ENCODE results near the gene VAMP5.
A peak's percentile ranks its signal among the peaks of the same experiment; 100 is the strongest.
"Not testable (repeated sequence)": the region's sequence is repeated elsewhere in the genome, so short reads cannot be mapped to it uniquely, and the experiment has no call there.

Gene VAMP5

DNA sequence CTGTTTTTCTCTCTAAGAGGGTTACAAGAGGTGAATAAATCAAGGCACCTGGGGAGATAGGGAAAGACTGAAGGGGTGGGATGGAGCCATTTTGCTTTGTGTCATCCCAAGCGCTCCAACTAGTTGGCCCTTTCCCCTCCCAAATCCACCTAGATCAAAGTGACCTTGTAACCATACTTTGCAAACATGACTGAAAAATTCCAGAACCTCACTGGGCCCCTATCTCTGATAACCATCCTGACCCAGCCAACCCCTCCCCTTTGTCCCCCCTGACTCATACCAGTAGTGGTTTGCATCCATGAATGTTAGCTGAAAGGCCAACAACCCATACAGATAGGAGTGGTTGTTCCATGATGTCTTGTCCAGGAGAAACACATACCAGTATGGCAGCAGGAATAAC lies 26.1 kb upstream of the VAMP5 start:
- no peak for DNase-seq
- CTCF ChIA-PET = interaction anchor here (1.1 to 3.9 kb wide), 2 partner anchors 8 to 192 kb away, joined by 3 to 33 read pairs; no protein-coding TSS in a partner anchor
- H3K27me3 Mint-ChIP-seq = peaks cover 5% of the 10 kb centered on the region
- H3K36me3 Mint-ChIP-seq = peaks cover 17% of the 10 kb centered on the region
- no peaks in the 10 kb centered on the region for H3K9me3 Mint-ChIP-seq
- H3K4me1 Mint-ChIP-seq = peaks cover 33% of the 10 kb centered on the region
- H3K27ac Mint-ChIP-seq = no peak overlapping the region
- H3K4me3 Mint-ChIP-seq = no peak overlapping the region

DNA sequence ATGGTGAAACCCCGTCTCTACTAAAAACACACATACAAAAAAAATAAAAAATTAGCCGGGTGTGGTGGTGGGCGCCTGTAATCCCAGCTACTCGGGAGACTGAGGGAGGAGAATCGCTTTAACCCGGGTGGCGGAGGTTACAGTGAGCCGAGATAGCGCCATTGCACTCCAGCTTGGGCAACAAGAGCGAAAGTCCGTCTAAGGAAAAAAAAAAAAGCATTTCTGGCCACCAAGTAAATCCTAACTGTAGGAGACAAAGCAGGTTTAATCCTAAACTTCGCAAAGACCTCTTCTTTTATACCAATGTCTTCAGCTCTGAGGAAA lies 23.9 kb upstream of the VAMP5 start:
- H3K36me3 Mint-ChIP-seq, H3K27me3 Mint-ChIP-seq, DNase-seq, H3K9me3 Mint-ChIP-seq, H3K27ac Mint-ChIP-seq: not testable (repeated sequence)
- Mint-ChIP-seq H3K4me1 (peaks cover 40% of the 10 kb centered on the region), H3K4me3 (peak overlapping the region; percentile 98)
- CTCF ChIA-PET = interaction anchor here (0.6 to 3.9 kb wide), 4 partner anchors 10 to 140 kb away, joined by 3 to 33 read pairs (median 5); no protein-coding TSS in a partner anchor

- Mint-ChIP-seq H3K4me1 (peaks cover 40% of the 10 kb centered on the region), H3K27me3 (peaks cover 9% of the 10 kb centered on the region), H3K36me3 (peaks cover 6% of the 10 kb centered on the region), H3K9me3 (no peaks in the 10 kb centered on the region), H3K4me3 (peak overlapping the region; percentile 98), H3K27ac (peak overlapping the region; percentile 97)
- DNase-seq = no peak
- CTCF ChIA-PET = interaction anchor here (0.6 to 3.9 kb wide), 4 partner anchors 11 to 140 kb away, joined by 3 to 33 read pairs (median 5); no protein-coding TSS in a partner anchor
Observed at GRCh38 chr2:85560812-85561279, 23.4 kb upstream of the VAMP5 start.

DNA sequence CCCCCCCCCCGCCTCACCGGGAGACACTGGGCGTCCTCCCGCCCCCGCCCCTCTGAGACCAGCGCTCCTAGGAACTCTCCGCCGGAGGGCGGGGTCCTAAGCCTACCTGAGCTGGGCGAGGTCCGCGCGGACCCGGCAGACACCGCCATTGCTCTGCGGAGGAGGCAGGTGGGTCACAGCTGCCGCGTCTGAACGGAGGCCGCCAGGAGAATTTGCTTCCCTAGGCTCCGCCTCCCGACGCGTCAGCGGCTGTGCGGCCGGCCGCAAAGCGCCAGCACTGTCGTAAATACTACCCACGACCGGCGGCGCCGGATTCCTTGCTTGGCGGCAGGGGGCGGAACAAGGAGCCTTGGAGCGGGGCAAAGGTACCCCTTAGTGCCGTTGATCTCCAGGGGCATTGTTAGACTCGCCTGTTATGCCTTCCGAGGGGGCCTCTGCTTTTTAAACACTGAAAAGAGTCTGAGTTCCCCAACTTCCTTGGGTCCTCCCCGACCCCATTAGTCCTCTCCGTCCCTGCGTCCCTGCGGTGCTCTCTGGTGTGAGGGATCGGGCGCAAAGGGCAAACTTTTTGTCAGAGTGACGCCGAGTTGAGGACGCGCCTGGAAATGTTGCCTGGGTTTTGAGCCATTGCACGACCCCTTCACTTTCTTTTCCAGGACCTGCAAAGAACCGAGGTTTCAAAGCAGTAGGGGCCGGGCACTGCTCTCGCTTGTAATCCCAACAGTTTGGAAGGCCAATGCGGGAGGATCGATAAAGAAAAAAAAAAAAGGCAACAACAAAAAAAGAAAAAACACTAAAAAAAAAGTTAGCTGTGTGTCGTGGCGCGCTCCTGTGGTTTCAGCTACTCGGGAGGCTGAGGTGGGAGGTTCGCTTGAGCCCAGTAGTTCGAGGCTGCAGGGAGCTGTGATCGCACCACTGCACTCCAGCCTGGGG lies 22.7 kb upstream of the VAMP5 start, which contains the start of gene GGCX:
GGCX (minus strand) TSS at position 214 of the 933 bp plus-strand sequence; CDS start at position 149, 65 bp downstream.
- DNase-seq = peak; percentile 97
- peaks cover 40% of the 10 kb centered on the region for H3K4me1 Mint-ChIP-seq
- H3K9me3 Mint-ChIP-seq = no peaks in the 10 kb centered on the region
- peak within 1 kb of the TSS; percentile 97 for H3K27ac Mint-ChIP-seq
- peaks cover 9% of the 10 kb centered on the region for H3K27me3 Mint-ChIP-seq
- CTCF ChIA-PET = interaction anchor here (0.7 to 3.9 kb wide), 4 partner anchors 11 to 141 kb away, joined by 3 to 33 read pairs (median 5); partner anchors contain the start of gene VAMP8
- peaks cover 4% of the 10 kb centered on the region for H3K36me3 Mint-ChIP-seq
- peak within 1 kb of the TSS; percentile 98 for H3K4me3 Mint-ChIP-seq

DNA sequence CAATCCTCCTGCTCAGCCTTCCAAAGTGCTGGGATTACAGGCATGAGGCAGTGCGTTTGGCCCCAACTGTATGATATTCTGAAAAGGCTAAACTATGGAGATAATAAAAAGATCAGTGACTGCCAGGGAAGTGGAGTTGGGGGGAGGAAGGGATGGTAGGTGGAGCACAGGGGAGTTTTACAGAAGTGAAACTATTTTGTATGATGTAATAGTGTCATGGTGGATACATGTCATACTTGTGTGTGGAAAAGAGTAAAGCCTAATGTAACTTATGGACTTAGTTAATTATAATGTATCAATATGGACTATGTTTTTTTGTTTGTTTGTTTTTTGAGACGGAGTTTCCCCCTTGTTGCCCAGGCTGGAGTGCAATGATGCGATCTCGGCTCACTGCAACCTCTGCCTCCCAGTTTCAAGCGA lies 20.1 kb upstream of the VAMP5 start:
- no peak for DNase-seq
- CTCF ChIA-PET = no interaction called here
- Mint-ChIP-seq H3K4me3 (no peak overlapping the region), H3K36me3 (peaks cover 1% of the 10 kb centered on the region), H3K9me3 (no peaks in the 10 kb centered on the region), H3K27me3 (peaks cover 17% of the 10 kb centered on the region), H3K4me1 (peaks cover 36% of the 10 kb centered on the region), H3K27ac (no peak overlapping the region)

- no peaks in the 10 kb centered on the region for H3K9me3 Mint-ChIP-seq
- no peak overlapping the region for H3K27ac Mint-ChIP-seq
- H3K27me3 Mint-ChIP-seq = peaks cover 38% of the 10 kb centered on the region
Observed at GRCh38 chr2:85566265-85566664, 18.0 kb upstream of the VAMP5 start.

DNA sequence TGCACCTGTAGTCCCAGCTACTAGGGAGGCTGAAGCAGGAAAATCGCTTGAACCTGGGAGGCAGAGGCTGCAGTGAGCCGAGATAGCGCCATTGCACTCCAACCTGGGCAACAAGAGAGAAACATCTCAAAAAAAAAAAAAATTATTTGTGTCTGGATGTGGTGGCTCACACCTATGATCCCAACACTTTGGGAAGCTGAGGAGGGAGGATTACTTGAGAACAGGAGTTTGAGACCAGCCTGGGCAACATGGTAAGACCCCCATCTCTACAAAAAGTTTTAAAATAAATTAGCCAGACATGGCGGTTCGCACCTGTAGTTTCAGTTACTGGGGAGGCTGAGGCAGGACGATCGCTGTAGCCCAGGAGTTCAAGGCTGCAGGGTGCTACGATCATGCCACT lies 8.5 kb upstream of the VAMP5 start:
- H3K9me3 Mint-ChIP-seq = no peaks in the 10 kb centered on the region
- peaks cover 33% of the 10 kb centered on the region for H3K4me1 Mint-ChIP-seq
- peaks cover 46% of the 10 kb centered on the region for H3K27me3 Mint-ChIP-seq
- no peak for DNase-seq
- H3K4me3 Mint-ChIP-seq = no peak overlapping the region
- H3K36me3 Mint-ChIP-seq = peaks cover 12% of the 10 kb centered on the region
- CTCF ChIA-PET = interaction anchor here (1.3 kb wide), 1 partner anchor 20 kb away, joined by 4 read pairs; the partner anchor contains the start of gene RNF181
- H3K27ac Mint-ChIP-seq = no peak overlapping the region

More at GRCh38 chr2:85566265-85566664, 18.0 kb upstream of the VAMP5 start:
- DNase-seq = no peak
- CTCF ChIA-PET = no interaction called here
- Mint-ChIP-seq H3K4me1 (peaks cover 17% of the 10 kb centered on the region), H3K36me3 (peaks cover 1% of the 10 kb centered on the region), H3K4me3 (no peak overlapping the region)

- Mint-ChIP-seq H3K4me3 (peak overlapping the region; percentile 95), H3K27me3 (peaks cover 33% of the 10 kb centered on the region), H3K4me1 (peaks cover 40% of the 10 kb centered on the region), H3K36me3 (peaks cover 19% of the 10 kb centered on the region), H3K27ac (peak overlapping the region; percentile 86), H3K9me3 (no peaks in the 10 kb centered on the region)
- no peak for DNase-seq
- CTCF ChIA-PET = interaction anchor here (0.6 to 1.6 kb wide), 3 partner anchors 15 to 156 kb away, joined by 3 to 7 read pairs (median 3); no protein-coding TSS in a partner anchor
Observed at GRCh38 chr2:85577063-85577385, 7.2 kb upstream of the VAMP5 start.

DNA sequence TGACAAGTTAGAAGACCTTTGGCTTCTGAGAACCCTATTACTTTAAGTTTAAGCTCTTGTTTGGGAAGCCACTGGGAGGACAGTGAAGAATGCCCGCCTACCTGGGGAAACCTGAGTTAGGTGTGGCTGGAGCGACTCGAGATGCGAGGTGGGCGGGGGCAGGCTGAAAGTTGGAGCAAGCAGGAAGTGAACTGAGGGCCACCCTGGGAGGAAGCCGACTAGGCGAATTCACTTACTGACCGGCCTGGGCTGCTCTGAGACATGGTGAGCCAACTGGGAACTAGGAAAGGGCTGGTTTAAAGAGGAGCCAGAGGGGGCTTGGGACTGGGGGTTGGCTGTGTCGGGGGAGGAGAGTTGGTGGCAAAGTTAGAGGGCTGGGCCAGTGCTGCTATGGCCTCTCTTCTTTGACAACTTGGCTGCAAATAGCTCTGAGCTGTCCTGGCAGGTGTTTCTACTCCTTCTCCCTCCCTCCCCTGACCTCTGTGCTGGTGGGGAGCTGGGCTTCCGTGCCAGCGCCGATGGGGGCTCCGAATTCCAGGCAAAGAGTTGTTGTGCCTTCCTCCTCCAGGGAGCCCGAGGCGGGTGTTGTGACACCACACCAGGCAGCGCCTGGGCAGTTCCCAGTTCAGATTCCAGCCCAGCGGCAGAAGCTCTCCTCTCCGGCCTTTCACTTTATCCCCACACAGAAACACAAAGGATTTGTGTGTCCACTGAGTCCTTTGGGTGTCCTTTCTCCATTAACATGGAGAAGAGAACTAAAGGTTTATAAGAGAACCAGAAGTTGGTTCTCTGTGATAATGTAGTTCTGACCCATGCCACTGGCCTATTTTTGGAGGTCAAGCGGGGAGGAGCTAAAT lies 6.6 kb upstream of the VAMP5 start, which contains the start of gene VAMP8:
VAMP8 (plus strand) TSS at position 201 of the 857 bp plus-strand sequence; CDS start at position 262, 61 bp downstream.
- DNase-seq = peak; percentile 80
- CTCF ChIA-PET = interaction anchor here (0.6 to 1.6 kb wide), 3 partner anchors 16 to 157 kb away, joined by 3 to 7 read pairs (median 3); no protein-coding TSS in a partner anchor
- Mint-ChIP-seq H3K27me3 (peaks cover 27% of the 10 kb centered on the region), H3K27ac (peak within 1 kb of the TSS; percentile 86), H3K4me3 (peak within 1 kb of the TSS; percentile 95), H3K36me3 (peaks cover 22% of the 10 kb centered on the region), H3K4me1 (peaks cover 42% of the 10 kb centered on the region), H3K9me3 (no peaks in the 10 kb centered on the region)

DNA sequence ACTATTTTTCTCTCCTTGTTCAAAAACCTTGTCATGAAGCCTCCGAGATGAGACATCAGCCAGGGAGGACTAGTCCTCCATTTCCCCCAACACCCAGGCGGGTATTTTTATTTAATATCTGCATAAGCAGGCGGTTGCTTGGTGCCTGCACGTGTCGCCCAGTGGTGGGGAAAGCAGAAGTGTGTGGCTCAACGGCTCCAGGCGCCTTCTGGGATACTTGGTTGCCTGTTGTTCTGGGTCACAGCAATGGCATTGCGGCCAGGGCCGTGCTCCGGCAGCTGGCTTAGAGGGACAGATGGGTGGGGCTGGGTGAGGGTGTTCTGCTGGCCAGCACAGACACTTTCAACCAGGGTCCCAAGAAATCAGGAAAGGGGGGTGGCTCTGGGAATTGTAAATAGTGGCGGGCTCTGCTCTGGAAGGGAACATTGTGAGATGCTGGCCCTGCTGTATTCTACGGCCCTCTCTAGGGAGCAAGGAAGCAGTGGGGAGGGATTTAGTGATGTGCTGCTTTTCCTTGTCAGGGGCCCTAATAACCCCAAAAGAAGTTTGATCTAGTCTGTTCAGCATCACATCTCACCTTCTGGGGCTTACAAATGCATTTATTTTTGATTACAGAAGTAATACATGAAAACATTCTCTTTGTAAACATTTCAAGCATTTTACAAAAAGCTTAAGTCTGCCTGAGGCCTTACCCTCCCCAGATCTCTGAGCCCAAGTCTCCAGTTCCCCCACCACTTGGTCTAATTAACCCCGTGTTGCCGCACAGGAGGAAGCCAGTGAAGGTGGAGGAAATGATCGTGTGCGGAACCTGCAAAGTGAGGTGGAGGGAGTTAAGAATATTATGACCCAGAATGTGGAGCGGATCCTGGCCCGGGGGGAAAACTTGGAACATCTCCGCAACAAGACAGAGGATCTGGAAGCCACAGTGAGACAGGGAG lies 5.7 kb upstream of the VAMP5 start:
- peak; percentile 45 for DNase-seq
- H3K9me3 Mint-ChIP-seq = no peaks in the 10 kb centered on the region
- peak overlapping the region; percentile 95 for H3K4me3 Mint-ChIP-seq
- H3K4me1 Mint-ChIP-seq = peaks cover 50% of the 10 kb centered on the region
- H3K36me3 Mint-ChIP-seq = peaks cover 28% of the 10 kb centered on the region
- H3K27me3 Mint-ChIP-seq = peaks cover 19% of the 10 kb centered on the region
- H3K27ac Mint-ChIP-seq = peak overlapping the region; percentile 86
- CTCF ChIA-PET = interaction anchor here (1.1 to 1.6 kb wide), 3 partner anchors 16 to 158 kb away, joined by 3 to 7 read pairs (median 3); no protein-coding TSS in a partner anchor

GRCh38 chr2:85579266-85579935 lies 4.8 kb upstream of the VAMP5 start:
- Mint-ChIP-seq H3K4me1 (peaks cover 56% of the 10 kb centered on the region), H3K36me3 (peaks cover 30% of the 10 kb centered on the region), H3K4me3 (peak overlapping the region; percentile 95), H3K27me3 (peaks cover 19% of the 10 kb centered on the region), H3K27ac (peak overlapping the region; percentile 86), H3K9me3 (no peaks in the 10 kb centered on the region)
- CTCF ChIA-PET = interaction anchor here (0.6 to 1.1 kb wide), 3 partner anchors 15 to 26 kb away, joined by 3 read pairs; no protein-coding TSS in a partner anchor
- no peak for DNase-seq

DNA sequence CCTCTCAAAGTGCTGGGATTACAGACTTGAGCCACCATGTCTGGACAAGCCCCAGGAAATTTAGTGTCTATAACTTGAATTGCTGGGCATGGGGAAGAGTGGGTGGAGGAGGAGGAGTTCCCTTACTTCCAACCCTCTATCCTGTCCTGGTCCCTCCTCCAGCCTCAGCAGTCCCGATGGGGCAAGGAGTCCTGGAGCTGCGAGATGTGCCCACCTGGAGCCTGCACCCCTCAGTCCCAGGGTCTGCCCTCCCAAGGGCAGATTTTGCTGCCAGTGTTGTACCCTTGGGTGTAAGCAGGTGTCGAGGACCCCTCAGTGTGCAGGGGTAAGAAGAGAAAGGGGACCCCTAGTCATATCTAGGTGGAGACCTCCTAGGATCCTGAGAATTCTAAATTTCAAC lies 4.0 kb upstream of the VAMP5 start:
- H3K36me3 Mint-ChIP-seq = peaks cover 33% of the 10 kb centered on the region
- H3K27ac Mint-ChIP-seq = no peak overlapping the region
- peaks cover 14% of the 10 kb centered on the region for H3K27me3 Mint-ChIP-seq
- no peak overlapping the region for H3K4me3 Mint-ChIP-seq
- no peak for DNase-seq
- H3K9me3 Mint-ChIP-seq = no peaks in the 10 kb centered on the region
- peaks cover 61% of the 10 kb centered on the region for H3K4me1 Mint-ChIP-seq
- CTCF ChIA-PET = no interaction called here
